DMS79 treated with DMSO at 0.1 percent for 48 hours (cell line): ENCODE results near the gene DENND4C.
"Not testable (repeated sequence)": the region's sequence is repeated elsewhere in the genome, so short reads cannot be mapped to it uniquely, and the experiment has no call there.

Source experiments
- DNase-seq: peaks from one replicate; lab custom pipeline; 2025; lab: John Stamatoyannopoulos, UW

Gene DENND4C

GRCh38 chr9:19410195-19410503, 179.7 kb downstream of the DENND4C start:
- DNase-seq = no peak

GRCh38 chr9:19410594-19410993, 180.1 kb downstream of the DENND4C start:
- no peak for DNase-seq

DNA sequence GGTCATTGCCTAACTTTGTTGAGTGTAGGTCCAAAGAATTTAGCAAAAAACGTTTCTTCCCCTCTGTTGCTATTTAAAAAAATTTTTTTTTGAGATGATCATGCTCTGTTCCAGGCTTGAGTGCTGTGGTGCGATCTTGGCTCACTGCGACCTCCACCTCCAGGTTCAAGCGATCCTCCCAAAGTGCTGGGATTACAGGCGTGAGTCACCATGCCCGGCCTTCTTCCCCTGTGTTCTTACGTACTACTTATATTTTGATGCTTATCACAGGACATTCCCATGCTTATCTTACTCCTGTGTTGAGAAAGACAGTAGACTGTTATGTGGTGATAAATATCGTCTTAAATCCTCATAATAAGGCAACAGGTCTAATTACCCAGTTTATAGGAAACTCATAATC, 180.8 kb downstream of the DENND4C start:
- DNase-seq = no peak

- not testable (repeated sequence) for DNase-seq
Observed at GRCh38 chr9:19413456-19413855, 183.0 kb downstream of the DENND4C start.

GRCh38 chr9:19416143-19416542, 185.7 kb downstream of the DENND4C start:
- no peak for DNase-seq

- DNase-seq = no peak
Observed at GRCh38 chr9:19420877-19421276, 190.4 kb downstream of the DENND4C start.
